Naive thymus-derived CD4-positive, alpha-beta T cell (primary cell): ENCODE data around the gene OR52B6. TPM values are rescaled to one million over a fixed set of nuclear protein-coding genes. Genes with fewer than 3 reads are reported as not detected.
"Not testable (repeated sequence)": the region's sequence is repeated elsewhere in the genome, so short reads cannot be mapped to it uniquely, and the experiment has no call there.

Experiments
- ATAC-seq: fragments of 150-1000 bp; cut with Tn5 transposase; 2 replicates; pipeline ENCODE4 v1.10.0; 2021; ENCODE audit warnings: mild to moderate bottlenecking, moderate library complexity
- CTCF ChIA-PET: fragments of 350-600 bp; sonication (Branson Sonifier 250); formaldehyde crosslinking; loops from one replicate; lab custom pipeline; 2021; ENCODE audit warnings: antibody characterized with exemption; lab: Charles Lee
- POLR2A ChIA-PET: fragments of 350-600 bp; sonication (Branson Sonifier 250); formaldehyde crosslinking; loops from one replicate; lab custom pipeline; 2021; ENCODE audit warnings: antibody characterized with exemption, inconsistent platforms; lab: Charles Lee
- DNase-seq, 9 donors: peaks; one replicate each; pipeline versions ENCODE4 v3.0.0 to v3.0.0-alpha.2; 2020 to 2022; ENCODE audit warnings: mixed read lengths in 1 of 9
- H3K27ac ChIP-seq: one replicate; pipeline ENCODE4 v1.7.0; 2013; ENCODE audit warnings: mild to moderate bottlenecking, low read depth, low read length, moderate library complexity
- H3K27me3 ChIP-seq, 2 donors: one replicate each; pipeline ENCODE4 v1.7.0; 2013; ENCODE audit warnings: low read length in 2 of 2, mild to moderate bottlenecking in 2 of 2, moderate library complexity in 2 of 2; ENCODE audit not compliant: control insufficient read depth in 2 of 2, insufficient read depth in 2 of 2
- H3K36me3 ChIP-seq, 3 experiments: 1 replicate in 2 of 3; 2 replicates in 1 of 3; pipeline ENCODE4 v1.7.0; 2013; ENCODE audit warnings: low read length in 3 of 3, mild to moderate bottlenecking in 3 of 3, moderate library complexity in 1 of 3; ENCODE audit not compliant: insufficient read depth in 3 of 3, control insufficient read depth in 2 of 3
- H3K4me1 ChIP-seq, 2 donors: one replicate each; pipeline ENCODE4 v1.7.0; 2013; ENCODE audit warnings: low read length in 2 of 2, mild to moderate bottlenecking in 2 of 2, moderate library complexity in 1 of 2; ENCODE audit not compliant: control insufficient read depth in 2 of 2, insufficient read depth in 2 of 2
- H3K4me3 ChIP-seq: 2 replicates; pipeline ENCODE4 v1.7.0; 2013; ENCODE audit warnings: mild to moderate bottlenecking, low read length
- H3K9me3 ChIP-seq, 3 experiments: 1 replicate in 2 of 3; 2 replicates in 1 of 3; pipeline ENCODE4 v1.7.0; 2013; ENCODE audit warnings: low read length in 3 of 3; ENCODE audit not compliant: control insufficient read depth in 2 of 3
- H3K27ac Mint-ChIP-seq, 9 donors: one replicate each; pipeline ENCODE4 v1.8.0; 2020 to 2022; ENCODE audit warnings: mixed read lengths in 9 of 9, mild to moderate bottlenecking in 8 of 9, moderate library complexity in 5 of 9, inconsistent platforms in 2 of 9
- H3K27me3 Mint-ChIP-seq, 5 donors: one replicate each; pipeline ENCODE4 v1.8.0; 2021 to 2022; ENCODE audit warnings: mixed read lengths in 5 of 5, mild to moderate bottlenecking in 1 of 5
- H3K36me3 Mint-ChIP-seq, 5 donors: one replicate each; pipeline ENCODE4 v1.8.0; 2020 to 2022; ENCODE audit warnings: mixed read lengths in 5 of 5, mild to moderate bottlenecking in 3 of 5, inconsistent platforms in 1 of 5
- H3K4me1 Mint-ChIP-seq, 7 donors: one replicate each; pipeline ENCODE4 v1.8.0; 2020 to 2022; ENCODE audit warnings: mixed read lengths in 7 of 7, mild to moderate bottlenecking in 3 of 7, inconsistent platforms in 1 of 7
- H3K4me3 Mint-ChIP-seq, 10 donors: one replicate each; pipeline ENCODE4 v1.8.0; 2020 to 2022; ENCODE audit warnings: mild to moderate bottlenecking in 10 of 10, mixed read lengths in 10 of 10, moderate library complexity in 6 of 10, inconsistent platforms in 2 of 10
- H3K9me3 Mint-ChIP-seq, 11 donors: one replicate each; pipeline ENCODE4 v1.8.0; 2020 to 2022; ENCODE audit warnings: mixed read lengths in 11 of 11, mild to moderate bottlenecking in 4 of 11, inconsistent platforms in 1 of 11, moderate library complexity in 1 of 11
- intact Hi-C, 2 donors: fragments of 100-400 bp; cut with micrococcal nuclease; formaldehyde crosslinking; loops; one replicate each; pipeline ENCODE4 v1.15.1; 2023
- polyA plus RNA-seq, 2 donors: library from polyadenylated mRNA; unstranded; fragments of 300-500 nt; fragmentation: Illumina TruSeq; gene quantifications; one replicate each; pipeline ENCODE4 v1.2.3, GENCODE V29; 2021
- total RNA-seq, 6 experiments: library from RNA in 5 of 6; stranded (reverse) in 5 of 6; gene quantifications; 1 replicate in 5 of 6; 2 replicates in 1 of 6; pipeline ENCODE4 v1.2.3 and lab custom pipeline; 2021 to 2026

Gene OR52B6
- total and polyA plus RNA-seq, 7 experiments from 2014 or later = not detected

GRCh38 chr11:5592615-5593014, 11.9 kb downstream of the OR52B6 start:
- Mint-ChIP-seq H3K4me1 (peaks cover 4 to 13% (median 10%) of the 10 kb centered on the region in 7 donors), H3K27ac (peak overlapping the region in 1 of 9 donors; percentile 23), H3K27me3 (peaks cover 0 to 15% (median 7%) of the 10 kb centered on the region in 5 donors), H3K9me3 (peaks cover 0 to 1% (median 0%) of the 10 kb centered on the region in 11 donors), H3K4me3 (no peak overlapping the region), H3K36me3 (peaks cover 0 to 8% (median 6%) of the 10 kb centered on the region in 5 donors)
- H3K4me1 ChIP-seq = no peaks in the 10 kb centered on the region
- ATAC-seq = no peak
- no peak overlapping the region for H3K27ac ChIP-seq
- no peaks in the 10 kb centered on the region for H3K36me3 ChIP-seq
- DNase-seq = no peak
- no peaks in the 10 kb centered on the region for H3K27me3 ChIP-seq
- ChIA-PET POLR2A (no interaction called here), CTCF (no interaction called here)
- H3K9me3 ChIP-seq = no peaks in the 10 kb centered on the region
- intact Hi-C loops = no loop called here
- no peak overlapping the region for H3K4me3 ChIP-seq

DNA sequence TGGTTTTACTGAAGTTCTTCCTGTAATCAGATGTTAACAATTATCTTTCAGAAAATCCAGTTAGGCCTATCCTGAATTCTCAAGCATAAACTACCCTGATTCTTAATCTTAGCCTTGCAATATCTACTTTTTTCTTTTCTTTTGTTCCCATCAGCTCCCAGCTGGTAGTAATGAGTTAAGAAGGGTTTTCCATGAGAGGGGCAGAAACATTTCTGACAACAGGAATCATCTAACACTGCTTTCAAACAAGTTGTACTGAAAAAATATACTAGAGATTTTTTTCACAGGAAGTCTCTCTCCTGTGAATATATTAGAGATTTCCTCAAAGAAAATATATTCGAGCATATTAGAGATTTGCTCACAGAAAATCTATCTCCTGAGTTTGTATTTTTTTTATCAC, 12.5 kb downstream of the OR52B6 start:
- no peak overlapping the region for H3K4me3 Mint-ChIP-seq

GRCh38 chr11:5596607-5597201, 16.0 kb downstream of the OR52B6 start, which contains the start of gene TRIM6:
Gene TRIM6 (plus strand): TSS chr11:5596637. CDS start chr11:5596898, 261 bp downstream.
- H3K36me3 ChIP-seq = no peaks in the 10 kb centered on the region
- no peaks in the 10 kb centered on the region for H3K36me3 Mint-ChIP-seq
- H3K4me1 Mint-ChIP-seq = peaks cover 4 to 15% (median 10%) of the 10 kb centered on the region in 7 donors
- DNase-seq = peak in 2 of 9 donors; percentile 2 to 5
- peak within 1 kb of the TSS; percentile 67 to 92 (median 85) for H3K4me3 Mint-ChIP-seq
- H3K4me1 ChIP-seq = no peaks in the 10 kb centered on the region
- CTCF ChIA-PET = interaction anchor here (1.6 kb wide), 1 partner anchor 765 kb away, joined by 3 read pairs; no protein-coding TSS in a partner anchor
- ATAC-seq = peak; percentile 38
- H3K9me3 Mint-ChIP-seq = no peaks in the 10 kb centered on the region
- no peak within 1 kb of the TSS for H3K27ac ChIP-seq
- POLR2A ChIA-PET = interaction anchor here (1.2 kb wide), 1 partner anchor 13 kb away, joined by 3 read pairs; no protein-coding TSS in a partner anchor
- H3K27me3 Mint-ChIP-seq = peaks cover 0 to 20% (median 17%) of the 10 kb centered on the region in 5 donors
- intact Hi-C loops = no loop called here
- H3K27ac Mint-ChIP-seq = peak within 1 kb of the TSS in 8 of 9 donors; percentile 14 to 94 (median 46)
- peak within 1 kb of the TSS; percentile 34 for H3K4me3 ChIP-seq
- H3K27me3 ChIP-seq = no peaks in the 10 kb centered on the region
- H3K9me3 ChIP-seq = no peaks in the 10 kb centered on the region

More for the DNA sequence above, 12.5 kb downstream of the OR52B6 start:
- DNase-seq = no peak
- intact Hi-C loops = no loop called here
- peaks cover 4 to 13% (median 10%) of the 10 kb centered on the region in 7 donors for H3K4me1 Mint-ChIP-seq
- Histone ChIP-seq H3K27ac (no peak overlapping the region), H3K9me3 (no peaks in the 10 kb centered on the region), H3K4me3 (no peak overlapping the region), H3K36me3 (no peaks in the 10 kb centered on the region), H3K4me1 (no peaks in the 10 kb centered on the region), H3K27me3 (no peaks in the 10 kb centered on the region)
- peak overlapping the region in 2 of 9 donors; percentile 12 to 79 for H3K27ac Mint-ChIP-seq
- H3K27me3 Mint-ChIP-seq = peaks cover 0 to 17% (median 13%) of the 10 kb centered on the region in 5 donors
- ATAC-seq = no peak
- H3K9me3 Mint-ChIP-seq = peaks cover 0 to 1% (median 0%) of the 10 kb centered on the region in 11 donors
- POLR2A ChIA-PET = no interaction called here
- H3K36me3 Mint-ChIP-seq = peaks cover 0 to 8% (median 6%) of the 10 kb centered on the region in 5 donors
- CTCF ChIA-PET = no interaction called here

- Mint-ChIP-seq H3K27me3 (peaks cover 0 to 20% (median 17%) of the 10 kb centered on the region in 5 donors), H3K4me3 (peak overlapping the region in 1 of 10 donors; percentile 92), H3K27ac (peak overlapping the region in 1 of 9 donors; percentile 60), H3K9me3 (no peaks in the 10 kb centered on the region), H3K4me1 (peaks cover 4 to 15% (median 10%) of the 10 kb centered on the region in 7 donors), H3K36me3 (no peaks in the 10 kb centered on the region)
- Histone ChIP-seq H3K27ac (no peak overlapping the region), H3K27me3 (no peaks in the 10 kb centered on the region), H3K4me3 (no peak overlapping the region), H3K4me1 (no peaks in the 10 kb centered on the region), H3K9me3 (no peaks in the 10 kb centered on the region), H3K36me3 (no peaks in the 10 kb centered on the region)
- ATAC-seq (no peak), DNase-seq (no peak)
- ChIA-PET CTCF (interaction anchor here (0.6 to 1.6 kb wide), 2 partner anchors 758 to 764 kb away, joined by 3 read pairs; no protein-coding TSS in a partner anchor), POLR2A (no interaction called here)
- intact Hi-C loops = no loop called here
Observed at GRCh38 chr11:5597953-5598352, 17.3 kb downstream of the OR52B6 start.

DNA sequence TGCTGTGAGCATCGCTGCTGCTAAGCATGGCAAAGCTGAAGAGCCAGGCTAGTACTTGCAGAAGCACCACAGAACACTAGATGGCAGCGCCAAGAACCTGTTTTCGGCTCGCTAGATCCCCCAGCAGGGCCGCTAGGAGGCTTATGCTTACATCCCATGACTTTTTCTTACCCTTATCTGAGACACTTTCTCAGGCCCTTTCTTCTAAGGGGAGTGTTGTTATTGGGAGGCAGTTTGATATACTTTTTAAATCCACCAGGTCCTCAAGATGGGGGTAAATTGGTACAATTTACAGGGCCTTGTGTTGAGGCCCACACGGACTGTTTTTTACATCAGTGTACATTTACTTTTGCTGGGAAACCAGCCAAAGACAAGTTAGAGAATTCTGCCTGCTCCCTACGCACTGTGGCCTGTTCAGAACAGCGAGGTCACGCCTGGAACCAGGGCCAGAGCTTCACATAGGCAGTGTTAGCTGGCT, 19.7 kb downstream of the OR52B6 start:
- Mint-ChIP-seq H3K4me1 (peaks cover 4 to 15% (median 9%) of the 10 kb centered on the region in 7 donors), H3K9me3 (no peaks in the 10 kb centered on the region), H3K36me3 (no peaks in the 10 kb centered on the region), H3K27ac (no peak overlapping the region), H3K4me3 (no peak overlapping the region), H3K27me3 (peaks cover 0 to 20% (median 17%) of the 10 kb centered on the region in 5 donors)
- H3K27ac ChIP-seq = no peak overlapping the region
- no peaks in the 10 kb centered on the region for H3K4me1 ChIP-seq
- no peaks in the 10 kb centered on the region for H3K9me3 ChIP-seq
- intact Hi-C loops = loop anchor here (1.0 to 5.0 kb wide), 8 partner anchors 24 to 478 kb away; partner anchors contain the start of gene OR52N2 (in 2 of the 2)
- no peaks in the 10 kb centered on the region for H3K36me3 ChIP-seq
- no peaks in the 10 kb centered on the region for H3K27me3 ChIP-seq
- POLR2A ChIA-PET = no interaction called here
- DNase-seq (peak; percentile 17 to 61 (median 49)), ATAC-seq (peak; percentile 91)
- CTCF ChIA-PET = interaction anchor here (0.8 to 2.8 kb wide), 5 partner anchors 84 to 210 kb away, joined by 3 to 11 read pairs (median 3); partner anchors contain the start of genes OR52N2 and TRIM5
- no peak overlapping the region for H3K4me3 ChIP-seq

GRCh38 chr11:5602791-5603190, 22.1 kb downstream of the OR52B6 start:
- POLR2A ChIA-PET = interaction anchor here (0.6 kb wide), 1 partner anchor 177 kb away, joined by 3 read pairs; no protein-coding TSS in a partner anchor
- H3K9me3 Mint-ChIP-seq, H3K4me1 ChIP-seq, H3K36me3 Mint-ChIP-seq, H3K4me3 ChIP-seq, DNase-seq, H3K36me3 ChIP-seq, H3K4me3 Mint-ChIP-seq, H3K9me3 ChIP-seq, H3K27me3 ChIP-seq, H3K27ac Mint-ChIP-seq, ATAC-seq, H3K4me1 Mint-ChIP-seq, H3K27ac ChIP-seq: not testable (repeated sequence)
- intact Hi-C loops = loop anchor here (5.0 kb wide), 2 partner anchors 90 to 480 kb away; no protein-coding TSS in a partner anchor
- H3K27me3 Mint-ChIP-seq = peaks cover 0 to 11% (median 4%) of the 10 kb centered on the region in 5 donors
- CTCF ChIA-PET = interaction anchor here (1.0 kb wide), 1 partner anchor 10 kb away, joined by 3 read pairs; no protein-coding TSS in a partner anchor
